A172 (cell line): ENCODE data around the gene CAPS. TPM values are rescaled to one million over a fixed set of nuclear protein-coding genes. Genes with fewer than 3 reads are reported as not detected.

Experiments
- DNase-seq: peaks from one replicate; pipeline ENCODE4 v3.0.0-alpha.2; 2015; ENCODE audit warnings: low spot score
- total RNA-seq: library from RNA; depleted of rRNA; stranded (reverse); fragments of >200 nt; shearing (Covaris generic); gene quantifications from 2 replicates; pipeline ENCODE4 v1.2.3, GENCODE V29; 2014

CAPS gene
- total RNA-seq, 1 experiment from 2014 or later = 12.0 TPM

- DNase-seq = no peak
Observed at GRCh38 chr19:5891938-5892771, 21.9 kb upstream of the CAPS start.

- DNase-seq = no peak
Observed at GRCh38 chr19:5892772-5893275, 21.2 kb upstream of the CAPS start.

- DNase-seq = no peak
Observed at GRCh38 chr19:5893296-5893903, 20.7 kb upstream of the CAPS start.

GRCh38 chr19:5893907-5894703 is 19.9 kb upstream of the CAPS start:
- DNase-seq = no peak

- DNase-seq = no peak
Observed at GRCh38 chr19:5894704-5895349, 19.2 kb upstream of the CAPS start.

- no peak for DNase-seq
Observed at GRCh38 chr19:5895409-5895808, 18.6 kb upstream of the CAPS start.

GRCh38 chr19:5895890-5896289 is 18.2 kb upstream of the CAPS start:
- no peak for DNase-seq

- DNase-seq = no peak
Observed at GRCh38 chr19:5896365-5897076, 17.5 kb upstream of the CAPS start.

GRCh38 chr19:5897189-5897969 is 16.7 kb upstream of the CAPS start:
- DNase-seq = no peak

- DNase-seq = no peak
Observed at GRCh38 chr19:5899728-5900526, 14.1 kb upstream of the CAPS start.

- no peak for DNase-seq
Observed at GRCh38 chr19:5900976-5901375, 13.1 kb upstream of the CAPS start.

- DNase-seq = peak; percentile 48
Observed at GRCh38 chr19:5903056-5903623, 10.9 kb upstream of the CAPS start.

- DNase-seq = no peak
Observed at GRCh38 chr19:5903624-5904351, 10.3 kb upstream of the CAPS start, which contains the start of gene NDUFA11. NDUFA11 (minus strand) TSS chr19:5903790; CDS start chr19:5903708, 82 bp downstream.

- DNase-seq = peak; percentile 100
Observed at GRCh38 chr19:5904352-5905113, 9.5 kb upstream of the CAPS start, which contains the start of gene VMAC. VMAC (plus strand) TSS chr19:5904872; CDS start chr19:5904891, 19 bp downstream.

GRCh38 chr19:5905114-5905778 is 8.8 kb upstream of the CAPS start:
- no peak for DNase-seq

GRCh38 chr19:5907241-5907640 is 6.8 kb upstream of the CAPS start:
- no peak for DNase-seq
